Globus pallidus (tissue), 1 donor: Measurements from ENCODE around the gene ENTPD6.

Source experiments
- DNase-seq: peaks from one replicate; pipeline ENCODE4 v3.0.0-alpha.2; 2015; ENCODE audit warnings: low spot score

The ENTPD6 gene

DNA sequence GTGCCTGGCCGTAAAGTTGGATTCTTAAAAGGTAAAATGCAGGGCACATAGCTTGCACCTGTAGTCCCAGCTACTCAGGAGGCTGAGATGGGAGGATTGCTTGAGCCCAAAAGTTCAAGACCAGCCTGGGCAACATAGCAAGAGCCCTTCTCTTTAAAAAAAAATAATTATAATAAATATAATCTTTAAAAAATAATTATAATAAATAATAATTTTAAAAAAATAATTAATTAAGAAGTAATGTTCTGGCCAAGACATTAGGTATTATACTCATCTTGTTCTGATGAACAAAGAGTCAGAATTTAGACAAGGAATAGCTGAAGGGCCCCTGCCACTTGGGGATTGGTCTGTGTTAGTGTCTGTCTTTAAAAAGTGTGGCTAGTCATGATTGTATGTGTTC, 13.9 kb downstream of the ENTPD6 start:
- no peak for DNase-seq

DNA sequence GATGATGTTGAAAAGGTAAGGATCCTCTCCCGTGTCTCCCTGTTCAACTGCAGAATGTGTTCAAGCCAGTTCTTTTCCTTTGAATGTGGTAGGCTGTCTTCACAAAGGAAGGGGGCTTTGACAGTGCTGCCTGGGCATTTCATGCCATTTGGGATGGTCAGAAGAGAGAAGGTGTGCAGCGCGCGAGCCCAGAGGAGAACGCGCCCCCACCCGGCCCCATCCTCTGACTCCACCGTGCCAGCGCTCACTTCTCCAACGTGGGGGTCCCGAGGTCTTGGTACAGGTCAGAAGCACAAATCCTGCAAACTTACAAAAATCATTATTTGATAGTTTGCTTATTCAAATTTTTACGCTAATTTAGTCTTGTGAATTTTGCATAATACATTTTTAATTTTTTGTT, 14.4 kb downstream of the ENTPD6 start:
- DNase-seq = no peak

DNA sequence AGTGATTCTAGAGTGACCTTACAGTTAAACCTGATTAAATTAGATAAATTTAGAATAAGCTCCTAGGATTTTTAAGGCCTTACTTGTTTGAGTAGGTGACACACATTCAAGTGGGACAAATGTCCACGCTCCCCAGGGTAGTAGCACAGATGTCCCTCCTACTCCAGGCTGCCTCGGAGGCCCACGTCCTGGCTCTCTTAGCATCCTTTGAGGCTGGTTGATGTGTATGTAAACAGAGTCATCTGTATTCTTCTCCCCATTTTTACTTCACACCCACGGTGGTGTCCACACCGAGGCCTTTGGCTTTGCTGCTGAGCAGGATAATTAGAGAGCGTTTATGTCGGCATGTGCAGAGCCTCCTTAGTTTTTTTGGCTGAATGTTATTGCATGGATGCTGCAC, 15.8 kb downstream of the ENTPD6 start:
- no peak for DNase-seq

DNA sequence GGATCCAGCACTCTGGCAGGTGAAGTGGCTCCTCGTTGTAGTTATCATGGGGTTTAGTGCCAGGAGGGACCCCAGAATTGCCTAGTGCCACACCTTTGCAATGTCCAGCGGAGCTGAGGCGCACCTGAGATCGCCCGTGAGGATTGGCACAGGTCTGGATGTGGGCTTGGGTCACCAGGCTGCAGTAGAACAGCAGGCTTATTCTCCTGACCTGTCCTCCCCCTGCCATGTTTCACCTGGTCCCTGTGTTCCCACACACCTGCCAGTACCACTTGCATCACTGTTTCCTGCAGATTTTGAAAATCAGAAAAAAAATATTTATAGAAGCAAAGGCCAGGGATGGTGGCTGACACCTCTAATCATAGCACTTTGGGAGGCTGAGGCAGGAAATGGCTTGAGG, 16.7 kb downstream of the ENTPD6 start:
- no peak for DNase-seq

DNA sequence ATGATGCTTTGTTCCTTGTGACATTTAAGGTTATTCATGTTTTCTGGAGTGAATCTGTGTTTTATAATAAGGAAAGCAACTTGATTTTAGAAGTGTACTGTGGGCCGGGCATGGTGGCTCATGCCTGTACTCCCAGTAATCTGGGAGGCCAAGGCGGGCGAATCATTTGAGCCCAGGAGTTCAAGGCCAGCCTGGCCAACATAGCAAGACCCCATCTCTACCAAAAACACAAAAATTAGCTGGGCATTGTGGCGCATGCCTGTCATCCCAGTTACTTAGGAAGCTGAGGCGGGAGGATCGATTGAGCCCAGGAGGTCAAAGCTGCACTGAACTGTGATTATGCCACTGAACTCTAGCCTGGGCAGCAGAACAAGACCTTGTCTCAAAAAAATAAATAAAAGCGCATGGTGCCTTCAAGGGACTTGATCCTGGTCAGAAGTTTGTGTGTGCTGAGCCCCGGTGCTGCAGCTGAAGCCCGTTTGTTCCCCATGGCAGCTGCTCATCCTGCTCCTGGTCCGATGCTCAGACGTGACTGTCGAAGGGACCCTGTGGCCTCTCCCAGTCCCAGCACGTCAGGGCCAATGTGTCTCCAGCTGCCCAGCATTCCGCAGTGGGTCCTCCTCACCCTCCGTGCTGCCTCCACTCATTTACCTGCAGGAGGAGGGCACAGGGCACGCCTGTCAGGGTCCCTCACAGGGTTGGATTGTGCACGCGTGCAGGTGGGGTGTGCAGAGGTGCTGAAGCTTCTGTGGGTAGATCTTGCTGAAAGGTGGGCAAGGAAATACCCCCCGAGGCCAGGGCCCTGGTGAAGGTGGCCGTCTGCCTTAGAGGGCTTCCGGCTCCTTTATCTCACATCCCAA, 18.3 kb downstream of the ENTPD6 start:
- DNase-seq = no peak

DNA sequence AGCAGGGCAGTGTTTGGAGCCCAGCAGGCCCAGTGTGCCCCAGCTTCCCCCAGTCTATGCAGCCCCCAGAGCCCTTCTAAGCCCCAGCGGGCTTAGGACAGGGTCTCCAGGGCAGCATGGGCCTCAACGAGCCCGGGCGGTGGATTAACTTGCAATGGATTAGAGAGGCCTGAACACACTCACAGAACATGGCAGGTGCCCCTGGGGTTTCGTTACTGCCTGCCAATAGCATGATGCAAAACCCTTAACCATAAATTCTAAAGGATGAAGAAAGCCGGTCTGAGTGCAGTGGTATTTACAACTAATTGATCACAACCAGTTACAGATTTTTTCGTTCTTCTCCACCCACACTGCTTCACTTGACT, 18.9 kb downstream of the ENTPD6 start:
- no peak for DNase-seq

DNA sequence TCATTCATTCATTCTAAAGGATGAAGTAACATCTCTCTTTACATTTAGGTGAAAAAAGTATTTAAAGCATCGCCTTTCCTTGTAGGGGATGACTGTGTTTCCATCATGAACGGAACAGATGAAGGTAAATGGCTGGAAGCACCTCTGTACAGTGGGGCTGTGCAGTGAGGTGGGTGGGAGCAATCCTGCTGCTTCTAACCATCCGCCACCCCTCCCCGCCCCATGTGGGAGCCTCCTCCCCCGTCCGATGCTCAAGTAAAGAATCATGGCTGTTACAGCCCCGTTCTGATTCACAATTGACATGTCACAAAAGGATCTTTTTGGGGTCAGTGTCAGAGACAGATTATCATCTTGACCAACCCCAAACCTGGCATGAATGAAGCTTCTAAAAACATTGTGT, 19.3 kb downstream of the ENTPD6 start:
- DNase-seq = no peak

DNA sequence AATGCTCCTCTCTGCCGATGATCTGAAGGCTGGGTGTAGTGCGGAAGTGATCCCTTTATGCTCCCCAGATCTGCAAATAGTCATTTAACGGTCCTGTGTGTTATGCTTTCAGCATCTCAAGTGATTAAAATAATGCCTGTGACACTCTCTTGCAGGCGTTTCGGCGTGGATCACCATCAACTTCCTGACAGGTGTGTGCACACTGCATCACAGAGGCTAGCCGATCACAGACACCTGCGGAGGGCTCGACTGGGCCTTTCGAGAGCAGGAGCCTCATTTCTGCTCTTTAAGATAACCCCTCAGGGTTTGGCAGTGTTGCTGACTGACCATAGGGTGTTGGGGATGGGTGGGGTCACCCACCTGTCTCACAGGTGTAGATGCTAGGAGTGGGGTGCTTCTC, 20.0 kb downstream of the ENTPD6 start:
- DNase-seq = no peak

DNA sequence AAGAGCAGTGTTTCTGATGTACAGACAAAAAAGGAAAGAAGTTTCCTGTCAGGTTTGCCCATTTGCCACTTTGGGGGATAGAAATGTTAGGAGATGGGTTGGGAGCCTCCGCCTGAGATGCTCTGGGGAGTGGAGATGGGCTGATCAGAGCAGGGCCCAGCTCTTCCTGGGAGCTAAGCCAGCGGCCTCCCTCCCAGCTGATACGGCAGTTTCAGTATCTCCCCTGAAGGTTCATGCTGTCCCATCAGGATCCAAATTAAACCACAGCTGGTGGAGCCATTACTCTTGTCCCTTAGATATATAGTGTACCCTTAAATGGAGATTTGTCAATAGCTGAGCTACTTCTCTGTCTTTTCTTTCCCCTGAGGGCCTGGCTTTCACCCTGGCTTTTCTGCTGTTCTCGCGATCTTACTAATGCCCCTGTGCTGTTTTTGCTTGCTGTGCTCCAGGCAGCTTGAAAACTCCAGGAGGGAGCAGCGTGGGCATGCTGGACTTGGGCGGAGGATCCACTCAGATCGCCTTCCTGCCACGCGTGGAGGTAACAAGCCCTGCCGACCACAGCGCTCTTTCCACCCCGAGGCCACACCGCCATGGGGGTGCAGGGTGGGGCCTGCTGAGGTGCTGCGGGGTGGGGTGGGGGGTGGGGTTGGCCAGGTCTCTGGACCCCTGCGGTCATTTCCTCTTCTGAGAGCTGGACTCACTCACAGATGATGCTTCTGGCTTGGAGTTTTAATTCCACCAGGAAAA, 20.9 kb downstream of the ENTPD6 start:
- no peak for DNase-seq

DNA sequence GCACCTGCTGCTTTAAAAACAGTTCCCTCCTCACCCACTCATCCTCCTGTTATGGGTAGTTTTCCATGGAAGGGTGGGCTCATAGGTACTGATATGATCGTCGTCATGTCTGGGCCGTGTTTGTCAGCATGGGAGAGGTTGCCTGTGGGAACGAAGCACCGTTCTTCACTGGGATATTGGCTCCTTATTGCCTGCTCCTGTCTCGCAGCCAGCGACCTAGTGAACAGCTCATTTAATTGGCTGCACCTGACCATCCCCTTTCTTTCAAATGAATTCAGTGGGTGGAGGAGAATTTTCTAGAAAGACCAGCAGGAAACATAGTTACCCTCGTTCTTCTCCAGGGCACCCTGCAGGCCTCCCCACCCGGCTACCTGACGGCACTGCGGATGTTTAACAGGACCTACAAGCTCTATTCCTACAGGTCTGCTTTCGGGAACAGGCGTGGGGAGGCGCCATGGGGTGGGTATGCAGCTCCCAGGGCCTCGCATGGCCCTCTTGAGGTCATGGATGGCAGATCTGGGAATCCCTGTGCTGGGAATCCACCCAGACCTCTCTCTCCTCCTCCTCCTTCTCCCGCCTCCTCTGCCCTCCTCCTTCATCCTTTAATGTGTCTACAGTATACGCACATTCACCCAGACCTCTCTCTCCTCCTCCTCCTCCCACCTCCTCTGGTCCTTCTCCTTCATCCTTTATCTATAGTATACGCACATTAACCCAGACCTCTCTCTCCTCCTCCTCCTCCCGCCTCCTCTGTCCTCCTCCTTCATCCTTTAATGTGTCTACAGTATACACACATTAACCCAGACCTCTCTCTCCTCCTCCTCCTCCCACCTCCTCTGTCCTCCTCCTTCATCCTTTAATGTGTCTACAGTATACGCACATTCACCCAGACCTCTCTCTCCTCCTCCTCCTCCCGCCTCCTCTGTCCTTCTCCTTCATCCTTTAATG, 21.9 kb downstream of the ENTPD6 start:
- no peak for DNase-seq

DNA sequence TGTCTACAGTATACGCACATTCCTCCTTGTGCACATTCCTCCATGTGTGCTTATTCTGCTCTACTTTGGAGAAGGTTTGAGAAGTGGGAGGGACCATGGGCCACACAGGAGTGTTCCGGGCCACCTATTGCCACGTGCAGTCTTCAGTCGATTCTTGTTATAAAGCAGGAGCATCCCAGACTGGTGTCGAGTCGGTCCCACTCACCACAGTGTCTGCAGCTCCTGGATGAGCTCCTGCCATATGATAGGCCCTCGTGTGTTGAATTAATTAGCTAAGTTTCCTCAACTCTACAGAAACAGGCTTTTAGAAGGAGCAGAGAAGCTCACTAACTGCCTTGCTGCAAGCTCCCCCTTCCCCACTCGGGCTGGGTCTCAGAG, 22.6 kb downstream of the ENTPD6 start:
- DNase-seq = no peak

DNA sequence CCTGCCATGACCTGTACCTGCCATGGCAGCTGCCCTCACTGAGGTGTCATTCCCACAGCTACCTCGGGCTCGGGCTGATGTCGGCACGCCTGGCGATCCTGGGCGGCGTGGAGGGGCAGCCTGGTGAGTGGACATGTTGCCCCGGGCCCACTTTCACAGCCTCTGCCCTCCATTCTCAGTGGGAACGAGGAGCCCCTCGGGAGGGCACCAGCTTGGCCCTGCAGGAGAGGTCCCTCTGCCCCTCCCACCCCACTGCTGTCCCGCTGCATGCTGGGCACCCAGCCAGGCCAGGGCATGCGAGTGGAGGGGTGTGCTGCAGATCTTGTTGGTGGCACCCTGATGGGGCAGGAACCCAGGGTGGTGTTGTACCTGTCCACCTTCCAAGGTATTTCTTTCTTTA, 23.0 kb downstream of the ENTPD6 start:
- DNase-seq = no peak

DNA sequence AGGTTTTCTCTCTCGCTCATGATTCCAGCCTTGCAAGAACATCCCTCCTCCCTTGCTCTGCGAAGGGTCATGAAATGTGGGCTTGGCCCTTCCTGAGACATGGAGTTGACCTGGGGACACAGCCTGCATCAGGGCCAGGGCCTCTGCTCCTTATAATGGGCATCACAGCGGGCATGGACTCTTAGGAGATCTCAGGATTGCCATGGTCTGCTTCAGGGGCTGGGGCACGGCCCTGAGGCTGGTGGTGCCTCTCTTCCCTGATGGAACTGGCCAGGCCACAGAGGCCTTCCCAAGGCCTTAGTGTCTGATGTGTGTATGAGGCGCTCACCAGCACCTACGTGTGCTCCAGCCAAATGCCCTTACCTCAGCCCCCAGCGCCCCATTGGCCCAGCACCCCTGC, 23.9 kb downstream of the ENTPD6 start:
- DNase-seq = no peak

DNA sequence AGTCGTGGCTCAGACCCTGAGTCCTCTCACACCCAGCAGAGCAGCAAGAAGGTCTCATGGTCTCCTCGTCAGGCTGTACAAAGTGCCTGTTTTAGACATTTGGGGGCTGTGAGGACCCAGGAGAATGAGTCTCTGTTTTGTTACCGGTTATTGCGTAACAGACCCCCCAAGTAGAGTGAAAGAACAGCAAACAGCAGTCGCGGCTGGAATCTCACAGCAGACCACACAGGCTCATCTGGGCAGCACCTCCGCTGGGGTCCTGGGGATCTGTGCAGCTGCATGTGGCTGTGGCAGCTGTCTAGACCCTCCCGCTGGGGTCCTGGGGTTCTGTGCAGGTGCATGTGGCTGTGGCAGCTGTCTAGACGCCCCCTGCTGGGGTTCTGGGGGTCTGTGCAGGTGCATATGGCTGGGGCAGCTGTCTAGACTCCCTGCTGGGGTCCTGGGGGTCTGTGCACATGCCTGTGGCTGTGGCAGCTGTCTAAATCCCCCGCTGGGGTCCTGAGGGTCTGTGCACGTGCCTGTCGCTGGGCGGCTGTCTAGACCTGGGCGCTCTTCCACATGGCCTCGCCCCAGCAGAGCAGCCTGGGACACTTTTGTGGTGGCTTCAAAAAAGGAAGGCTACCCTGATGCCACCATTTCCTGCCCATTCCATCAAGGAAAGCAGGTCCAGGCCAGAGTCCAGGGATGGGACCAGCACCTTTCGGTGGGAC, 24.7 kb downstream of the ENTPD6 start:
- DNase-seq = no peak

DNA sequence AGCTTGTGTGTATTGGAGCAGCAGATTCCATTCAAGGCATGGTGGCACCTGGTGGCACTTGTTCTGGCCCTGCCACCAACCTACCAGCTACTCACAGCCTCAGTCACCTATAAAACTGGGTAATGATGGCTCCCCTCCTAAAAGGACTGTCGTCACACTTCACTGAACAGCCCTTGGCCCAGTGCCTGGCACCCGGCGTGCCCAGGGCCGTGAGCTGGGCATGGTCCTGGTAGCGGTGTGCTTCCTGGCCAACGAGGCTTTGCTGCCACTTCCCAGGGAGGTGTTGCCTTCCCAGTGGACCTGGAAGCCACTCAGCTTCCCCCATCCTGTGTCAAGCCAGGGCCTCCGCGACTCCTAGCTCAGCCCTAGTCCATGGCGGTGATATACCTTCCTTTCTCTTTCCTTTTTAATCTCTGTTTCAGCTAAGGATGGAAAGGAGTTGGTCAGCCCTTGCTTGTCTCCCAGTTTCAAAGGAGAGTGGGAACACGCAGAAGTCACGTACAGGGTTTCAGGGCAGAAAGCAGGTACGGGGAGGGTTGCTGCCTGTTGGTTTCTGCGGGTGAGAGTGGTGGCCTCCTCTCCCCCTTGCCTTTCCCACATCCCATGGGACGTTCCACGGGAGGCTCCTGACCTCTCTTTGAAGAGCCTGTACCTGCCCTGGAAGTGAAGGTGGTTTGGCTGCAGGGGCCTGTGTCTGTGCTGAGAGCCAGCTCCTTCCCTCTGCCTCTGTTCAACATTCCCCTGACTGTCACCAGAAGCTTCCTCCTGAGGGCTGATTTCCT, 25.5 kb downstream of the ENTPD6 start:
- no peak for DNase-seq

DNA sequence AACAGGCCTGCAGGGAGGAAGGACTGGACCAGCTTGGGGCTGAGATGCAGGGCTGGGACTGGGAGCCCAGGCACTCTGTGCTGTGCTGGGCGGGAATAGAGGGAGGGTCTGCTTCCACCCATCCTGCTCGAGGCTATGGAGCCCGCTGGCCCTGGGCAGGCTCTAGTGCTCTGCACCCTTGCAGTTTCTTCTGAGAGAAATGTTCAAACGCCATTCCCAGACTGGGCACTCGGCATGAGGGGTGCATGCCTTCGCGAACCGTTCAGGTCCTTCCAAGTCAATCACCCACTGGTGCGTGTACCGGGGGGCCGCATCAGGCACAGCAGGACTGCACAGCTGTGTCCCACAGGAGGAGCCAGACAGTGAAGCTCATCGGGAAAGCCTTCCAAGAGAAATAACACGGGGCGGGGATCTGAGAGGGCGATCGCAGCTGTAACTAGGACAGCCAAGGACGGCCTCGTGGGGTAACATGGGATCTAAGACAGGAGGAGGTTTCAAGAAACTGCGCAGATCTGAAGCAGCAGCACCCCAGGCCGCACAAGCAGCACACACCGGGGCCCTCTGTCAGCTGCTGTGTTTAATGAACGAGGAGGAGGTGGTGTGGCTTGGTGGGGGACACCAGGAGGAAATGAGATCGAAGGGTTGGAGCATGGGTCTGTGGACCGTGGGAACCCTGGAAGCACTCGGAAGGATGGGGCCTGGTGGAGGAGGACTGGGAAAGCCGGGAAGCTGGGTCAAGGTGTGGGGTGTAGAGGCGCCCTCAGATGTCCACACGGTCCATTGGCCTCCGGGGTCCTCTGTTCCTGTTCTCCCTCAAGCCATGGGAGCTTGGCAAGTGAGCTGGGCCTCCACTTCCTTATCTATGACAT, 26.3 kb downstream of the ENTPD6 start:
- DNase-seq = no peak

DNA sequence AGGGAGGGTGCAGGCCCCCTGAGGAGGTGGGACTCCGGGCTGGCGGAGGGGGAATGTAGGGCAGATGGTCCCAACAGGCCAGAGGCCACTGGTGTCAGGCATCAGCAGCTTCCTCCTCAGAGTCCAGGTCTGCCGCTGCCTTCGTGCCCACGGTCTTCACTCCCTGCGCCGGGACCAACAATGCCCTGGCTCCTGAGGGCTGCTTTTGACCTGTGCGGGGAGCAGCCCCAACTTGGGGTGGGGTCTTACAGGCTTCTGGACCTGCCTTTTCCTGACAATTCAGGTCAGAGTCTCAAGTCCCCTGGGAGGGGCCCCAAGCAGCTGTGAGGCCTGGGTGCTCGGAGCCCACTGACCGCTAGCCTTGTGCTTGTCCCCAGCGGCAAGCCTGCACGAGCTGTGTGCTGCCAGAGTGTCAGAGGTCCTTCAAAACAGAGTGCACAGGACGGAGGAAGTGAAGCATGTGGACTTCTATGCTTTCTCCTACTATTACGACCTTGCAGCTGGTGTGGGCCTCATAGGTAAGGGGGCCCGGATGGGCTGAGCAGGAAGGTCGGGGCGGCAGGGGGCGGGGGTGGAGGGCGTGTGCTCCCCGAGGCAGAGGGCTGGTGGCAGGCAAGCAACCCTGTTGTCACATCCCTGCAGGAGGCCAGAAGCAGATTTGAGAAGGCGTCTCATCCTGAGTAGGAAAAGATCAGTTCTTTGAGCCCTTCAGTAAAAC, 27.1 kb downstream of the ENTPD6 start:
- no peak for DNase-seq

DNA sequence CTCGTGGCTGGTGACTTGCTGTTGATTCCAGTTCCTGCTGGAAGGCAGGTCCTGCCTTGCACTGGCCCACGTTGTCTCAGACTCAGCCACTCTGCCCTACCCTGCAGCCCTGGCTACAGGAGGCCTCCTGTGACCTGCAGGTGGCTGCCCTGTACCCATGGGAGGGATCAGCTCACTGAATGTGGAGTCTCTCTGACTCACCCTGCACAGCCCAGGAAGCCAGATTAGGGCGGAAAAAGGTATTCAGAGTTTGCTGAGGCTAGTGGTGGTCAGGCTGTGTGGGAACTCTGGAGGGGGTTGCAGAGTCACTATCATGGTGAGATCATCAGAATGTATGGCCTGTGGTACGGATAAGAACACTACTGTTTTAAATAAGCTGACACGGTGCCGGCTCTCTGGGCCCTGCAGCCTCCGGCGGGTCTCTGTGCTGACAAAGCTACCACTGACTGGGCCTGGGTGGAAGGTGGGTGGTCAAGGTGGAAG, 27.7 kb downstream of the ENTPD6 start:
- DNase-seq = no peak
